Lung (tissue), 12 donors: ENCODE results near the gene OR7G2. TPM values are rescaled to one million over a fixed set of nuclear protein-coding genes. Genes with fewer than 3 reads are reported as not detected.

ENCODE experiments used
- ATAC-seq: fragments of 200-7000 bp; cut with Tn5 transposase; one replicate; pipeline ENCODE4 v1.9.1; 2020; ENCODE audit warnings: moderate number of reproducible peaks; ENCODE audit not compliant: insufficient read depth, low FRiP score
- DNase-seq, 3 donors: peaks; one replicate each; pipeline ENCODE4 v3.0.0-alpha.2; 2013 to 2017
- H3K27ac ChIP-seq, 2 donors: one replicate each; pipeline ENCODE4 v1.5.1; 2013; ENCODE audit warnings: mild to moderate bottlenecking in 2 of 2, moderate library complexity in 2 of 2, control low read depth in 1 of 2, inconsistent platforms in 1 of 2, low read depth in 1 of 2, low read length in 1 of 2
- H3K27me3 ChIP-seq, 3 donors: one replicate each; pipeline ENCODE4 v1.5.1; 2013; ENCODE audit warnings: low read length in 2 of 3; ENCODE audit not compliant: control insufficient read depth in 3 of 3, insufficient read depth in 3 of 3
- H3K36me3 ChIP-seq, 4 donors: one replicate each; pipeline ENCODE4 v1.5.1; 2013; ENCODE audit warnings: low read length in 4 of 4, mild to moderate bottlenecking in 1 of 4, moderate library complexity in 1 of 4; ENCODE audit not compliant: control insufficient read depth in 4 of 4, insufficient read depth in 4 of 4
- H3K4me1 ChIP-seq, 5 donors: one replicate each; pipeline ENCODE4 v1.5.1; 2013; ENCODE audit warnings: low read length in 5 of 5, mild to moderate bottlenecking in 2 of 5, moderate library complexity in 1 of 5; ENCODE audit not compliant: control insufficient read depth in 5 of 5, insufficient read depth in 5 of 5
- H3K4me3 ChIP-seq: one replicate; pipeline ENCODE4 v1.5.1; 2013; ENCODE audit warnings: mild to moderate bottlenecking, control low read depth, moderate library complexity
- H3K9ac ChIP-seq, 2 donors: one replicate each; pipeline ENCODE4 v1.5.1; 2013; ENCODE audit warnings: low read length in 2 of 2, control low read depth in 1 of 2; ENCODE audit not compliant: insufficient read depth in 1 of 2
- H3K9me3 ChIP-seq, 4 donors: one replicate each; pipeline ENCODE4 v1.5.1; 2013; ENCODE audit warnings: low read length in 3 of 4, mild to moderate bottlenecking in 1 of 4, moderate library complexity in 1 of 4; ENCODE audit not compliant: control insufficient read depth in 4 of 4, insufficient read depth in 3 of 4
- WGBS, 2 donors: extraction: QIAGEN DNeasy Blood & Tissue Kit; methylation state at CpG; one replicate each; pipeline ENCODE4 v1.1.7; 2013; 5-methylcytosine and 5-hydroxymethylcytosine counted together
- polyA plus RNA-seq, 2 donors: library from polyadenylated mRNA; stranded (reverse); fragments of 200-250 nt; gene quantifications; one replicate each; pipeline ENCODE4 v1.2.1, GENCODE V29; 2013
- total RNA-seq, 2 donors: library from RNA; depleted of rRNA in 1 of 2; stranded (reverse); fragments of >200 nt in 1 of 2; gene quantifications; one replicate each; pipeline ENCODE4 v1.2.1, GENCODE V29; 2014 to 2021
- TF ChIP-seq, protein P1 (sequence below): IDR thresholded peaks from 2 replicates; pipeline ENCODE4 v1.5.1; 2012; ENCODE audit warnings: mild to moderate bottlenecking; ENCODE audit errors: control extremely low read depth, extremely low read depth
- donor health status: control.
- donor health status: control.
- donor health status: Bipolar disorder and iron deficiency.
- donor health status: healthy.
- donor health status: DM: yes; HTN: yes; CAD: no.

Gene OR7G2
- total and polyA plus RNA-seq, 4 donors = not detected

DNA sequence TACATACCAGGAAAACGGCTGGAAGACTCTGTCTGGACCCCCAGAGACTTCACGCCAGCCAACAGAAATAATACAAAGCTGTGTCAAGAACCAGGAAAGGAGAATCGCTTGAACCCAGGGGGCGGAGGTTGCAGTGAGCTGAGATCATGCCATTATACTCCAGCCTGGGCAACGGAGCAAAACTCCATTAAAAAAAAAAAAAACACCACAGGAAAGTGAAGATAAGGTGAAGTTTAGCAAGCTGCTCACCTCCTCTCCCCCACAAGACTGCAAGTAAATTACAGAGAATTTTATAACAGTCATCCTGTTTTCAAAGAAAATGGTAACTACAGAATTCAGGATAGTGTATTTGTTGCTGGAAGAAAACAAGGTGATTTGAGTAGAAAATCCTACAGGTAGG is 9.3 kb upstream of the OR7G2 start:
- no peaks in the 10 kb centered on the region for H3K4me1 ChIP-seq
- no peaks in the 10 kb centered on the region for H3K27me3 ChIP-seq
- no peak for DNase-seq
- no peak for ATAC-seq
- H3K9ac ChIP-seq = no peak overlapping the region
- H3K9me3 ChIP-seq = no peaks in the 10 kb centered on the region
- TF ChIP-seq, protein P1, sequence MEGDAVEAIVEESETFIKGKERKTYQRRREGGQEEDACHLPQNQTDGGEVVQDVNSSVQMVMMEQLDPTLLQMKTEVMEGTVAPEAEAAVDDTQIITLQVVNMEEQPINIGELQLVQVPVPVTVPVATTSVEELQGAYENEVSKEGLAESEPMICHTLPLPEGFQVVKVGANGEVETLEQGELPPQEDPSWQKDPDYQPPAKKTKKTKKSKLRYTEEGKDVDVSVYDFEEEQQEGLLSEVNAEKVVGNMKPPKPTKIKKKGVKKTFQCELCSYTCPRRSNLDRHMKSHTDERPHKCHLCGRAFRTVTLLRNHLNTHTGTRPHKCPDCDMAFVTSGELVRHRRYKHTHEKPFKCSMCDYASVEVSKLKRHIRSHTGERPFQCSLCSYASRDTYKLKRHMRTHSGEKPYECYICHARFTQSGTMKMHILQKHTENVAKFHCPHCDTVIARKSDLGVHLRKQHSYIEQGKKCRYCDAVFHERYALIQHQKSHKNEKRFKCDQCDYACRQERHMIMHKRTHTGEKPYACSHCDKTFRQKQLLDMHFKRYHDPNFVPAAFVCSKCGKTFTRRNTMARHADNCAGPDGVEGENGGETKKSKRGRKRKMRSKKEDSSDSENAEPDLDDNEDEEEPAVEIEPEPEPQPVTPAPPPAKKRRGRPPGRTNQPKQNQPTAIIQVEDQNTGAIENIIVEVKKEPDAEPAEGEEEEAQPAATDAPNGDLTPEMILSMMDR = no peak
- H3K36me3 ChIP-seq = no peaks in the 10 kb centered on the region
- H3K4me3 ChIP-seq = no peak overlapping the region
- H3K27ac ChIP-seq = no peak overlapping the region
- 49 to 68% methylated on average over 5 of the region's 5 CpGs for WGBS, 2 donors

GRCh38 chr19:9115307-9115813 is 8.1 kb upstream of the OR7G2 start, which contains the start of gene OR7G1:
Gene OR7G1, minus strand, starts transcription at chr19:9115763. Its CDS starts 0 bp downstream, at chr19:9115763.
- TF ChIP-seq, protein P1 = no peak
- ATAC-seq (no peak), DNase-seq (no peak)
- 81 to 98% methylated on average over 2 of the region's 2 CpGs for WGBS, 2 donors
- no peaks in the 10 kb centered on the region for H3K27me3 ChIP-seq
- H3K27ac ChIP-seq = no peak within 1 kb of the TSS
- H3K4me3 ChIP-seq = no peak within 1 kb of the TSS
- no peak within 1 kb of the TSS for H3K9ac ChIP-seq
- no peaks in the 10 kb centered on the region for H3K4me1 ChIP-seq
- H3K9me3 ChIP-seq = no peaks in the 10 kb centered on the region
- no peaks in the 10 kb centered on the region for H3K36me3 ChIP-seq

GRCh38 chr19:9109959-9110358 is 2.7 kb upstream of the OR7G2 start:
- no peak for DNase-seq
- Histone ChIP-seq H3K27ac (no peak overlapping the region), H3K4me1 (no peaks in the 10 kb centered on the region), H3K27me3 (no peaks in the 10 kb centered on the region), H3K9me3 (peaks cover 0 to 2% (median 0%) of the 10 kb centered on the region in 4 donors), H3K36me3 (no peaks in the 10 kb centered on the region), H3K9ac (no peak overlapping the region), H3K4me3 (no peak overlapping the region)
- no peak for ATAC-seq
- 71 to 79% methylated on average over 2 of the region's 2 CpGs for WGBS, 2 donors
- TF ChIP-seq, protein P1 = no peak

DNA sequence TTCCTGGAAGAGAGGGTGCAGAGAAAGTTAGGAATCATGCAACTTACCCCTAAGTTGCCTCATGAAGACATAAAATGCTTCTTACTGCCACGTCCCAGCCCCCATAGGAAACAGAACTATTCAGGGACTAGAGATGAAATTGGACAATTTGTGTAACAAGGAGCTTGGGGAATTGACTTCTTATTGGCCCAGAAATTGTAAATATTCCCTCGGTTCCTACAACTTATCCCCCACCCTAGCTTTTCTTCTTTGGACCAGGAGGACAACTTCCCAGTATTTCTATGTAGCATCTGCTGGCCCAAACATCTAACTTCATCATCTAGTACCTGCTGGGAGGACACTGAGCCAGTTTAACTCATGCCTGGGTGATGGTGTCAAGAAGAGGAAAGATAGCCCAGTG is 20.5 kb downstream of the OR7G2 start, which contains the start of gene OR1M1:
Gene OR1M1 (plus strand): TSS at position 301 of the 400 bp plus-strand sequence. CDS start 6,184 bp downstream, outside the sequence.
- Histone ChIP-seq H3K27ac (no peak within 1 kb of the TSS), H3K4me3 (no peak within 1 kb of the TSS), H3K27me3 (no peaks in the 10 kb centered on the region), H3K36me3 (no peaks in the 10 kb centered on the region), H3K9ac (no peak within 1 kb of the TSS), H3K4me1 (no peaks in the 10 kb centered on the region), H3K9me3 (no peaks in the 10 kb centered on the region)
- ATAC-seq (no peak), DNase-seq (no peak)
- TF ChIP-seq, protein P1 = no peak
- WGBS, 2 donors = 58 to 62% methylated on average over 2 of the region's 2 CpGs
